ENCODE results near the gene SLC25A40. TPM values are rescaled to one million over a fixed set of nuclear protein-coding genes. Genes with fewer than 3 reads are reported as not detected.
"Not testable (repeated sequence)": the region's sequence is repeated elsewhere in the genome, so short reads cannot be mapped to it uniquely, and the experiment has no call there.

Gene SLC25A40
- total and polyA plus RNA-seq, 4 donors, result 13.5 to 46.4 (median 30.0) TPM

DNA sequence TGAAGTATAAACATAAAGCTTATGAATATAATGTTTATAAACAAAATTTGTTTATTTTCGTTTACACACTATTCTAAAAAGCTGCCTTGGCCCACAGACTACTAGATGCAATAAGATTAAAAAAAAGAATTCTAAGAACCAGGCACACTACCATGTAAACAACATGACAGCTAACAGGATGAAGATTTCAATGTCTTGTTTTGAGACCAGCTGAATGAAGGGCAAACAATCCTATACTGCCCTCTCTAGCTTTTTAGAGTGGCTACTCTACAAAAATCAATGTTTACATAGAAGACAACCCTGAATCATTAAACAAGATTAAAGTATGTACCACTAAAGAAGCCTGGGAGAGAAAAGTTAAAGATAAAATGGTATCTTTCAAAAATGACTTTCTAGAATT is 38.6 kb downstream of the SLC25A40 start:
- Histone ChIP-seq H3K9me3 (ENCODE audit: control insufficient read depth, insufficient read depth, low read length) (no peaks in the 10 kb centered on the region), H3K4me3 (ENCODE audit: low read depth, low read length) (no peak overlapping the region), H3K4me1 (ENCODE audit: control insufficient read depth, insufficient read depth, low read length) (no peaks in the 10 kb centered on the region), H3K27ac (ENCODE audit: low read depth, low read length) (no peak overlapping the region), H3K36me3 (ENCODE audit: control insufficient read depth, insufficient read depth, low read length) (no peaks in the 10 kb centered on the region), H3K27me3 (ENCODE audit: control insufficient read depth, insufficient read depth, low read length) (no peaks in the 10 kb centered on the region)
- WGBS (ENCODE audit: insufficient coverage), result no CpG with 5 or more reads among the region's 1 CpG
- no peak for DNase-seq (ENCODE audit: low read depth in 4 of 6, low spot score in 6 of 6)

DNA sequence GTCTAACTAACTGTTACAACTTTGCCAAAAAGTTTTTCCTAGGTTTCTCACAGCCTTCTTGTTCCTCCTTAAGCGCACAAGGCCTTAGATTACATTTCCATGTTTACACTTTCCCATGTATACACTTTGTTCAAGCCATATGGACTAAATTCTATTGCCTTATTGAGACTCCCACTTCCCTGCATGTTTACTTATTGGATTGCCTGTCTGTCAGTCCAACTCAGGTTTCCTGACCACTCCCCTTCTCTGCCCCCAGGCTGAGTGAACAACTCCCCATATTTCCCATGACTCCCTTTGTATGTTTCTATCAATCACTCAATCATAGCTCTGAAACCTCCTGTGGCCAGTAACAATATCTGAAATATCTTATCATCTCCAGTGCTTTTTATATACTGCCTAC is 43.0 kb downstream of the SLC25A40 start:
- 86% methylated on average over 1 of the region's 1 CpG for WGBS (ENCODE audit: insufficient coverage)
- no peaks in the 10 kb centered on the region for H3K4me1 ChIP-seq (ENCODE audit: control insufficient read depth, insufficient read depth, low read length)

DNA sequence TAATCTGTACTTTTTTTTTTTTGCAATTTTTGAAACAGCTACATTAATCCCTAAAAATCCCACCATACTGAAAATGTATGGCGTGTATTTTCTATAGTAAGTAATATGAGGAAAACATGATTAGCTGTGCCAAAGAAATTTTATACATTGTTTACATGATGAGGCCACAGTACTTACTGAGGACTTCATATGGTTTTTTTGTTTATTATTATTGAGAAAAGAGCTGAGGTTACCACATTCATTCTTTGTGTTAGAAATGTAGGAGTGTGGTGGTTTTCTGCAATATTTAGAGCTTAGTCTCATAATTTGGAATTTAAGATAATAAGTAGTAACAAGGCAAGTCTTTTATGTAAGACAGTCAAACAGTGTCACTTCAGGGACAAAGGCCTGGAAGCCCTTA is 45.1 kb downstream of the SLC25A40 start:
- Histone ChIP-seq H3K27ac (ENCODE audit: low read depth, low read length) (no peak overlapping the region), H3K9me3 (ENCODE audit: control insufficient read depth, insufficient read depth, low read length) (no peaks in the 10 kb centered on the region), H3K4me3 (ENCODE audit: low read depth, low read length) (no peak overlapping the region), H3K27me3 (ENCODE audit: control insufficient read depth, insufficient read depth, low read length) (no peaks in the 10 kb centered on the region), H3K4me1 (ENCODE audit: control insufficient read depth, insufficient read depth, low read length) (no peaks in the 10 kb centered on the region), H3K36me3 (ENCODE audit: control insufficient read depth, insufficient read depth, low read length) (no peaks in the 10 kb centered on the region)
- no CpG with 5 or more reads among the region's 1 CpG for WGBS (ENCODE audit: insufficient coverage)
- no peak for DNase-seq (ENCODE audit: low read depth in 4 of 6, low spot score in 6 of 6)

More for the DNA sequence above, 43.0 kb downstream of the SLC25A40 start:
- Histone ChIP-seq H3K36me3 (ENCODE audit: control insufficient read depth, insufficient read depth, low read length) (no peaks in the 10 kb centered on the region), H3K27me3 (ENCODE audit: control insufficient read depth, insufficient read depth, low read length) (no peaks in the 10 kb centered on the region), H3K4me3 (ENCODE audit: low read depth, low read length) (no peak overlapping the region), H3K27ac (ENCODE audit: low read depth, low read length) (no peak overlapping the region), H3K9me3 (ENCODE audit: control insufficient read depth, insufficient read depth, low read length) (no peaks in the 10 kb centered on the region)
- no peak for DNase-seq (ENCODE audit: low read depth in 4 of 6, low spot score in 6 of 6)

DNA sequence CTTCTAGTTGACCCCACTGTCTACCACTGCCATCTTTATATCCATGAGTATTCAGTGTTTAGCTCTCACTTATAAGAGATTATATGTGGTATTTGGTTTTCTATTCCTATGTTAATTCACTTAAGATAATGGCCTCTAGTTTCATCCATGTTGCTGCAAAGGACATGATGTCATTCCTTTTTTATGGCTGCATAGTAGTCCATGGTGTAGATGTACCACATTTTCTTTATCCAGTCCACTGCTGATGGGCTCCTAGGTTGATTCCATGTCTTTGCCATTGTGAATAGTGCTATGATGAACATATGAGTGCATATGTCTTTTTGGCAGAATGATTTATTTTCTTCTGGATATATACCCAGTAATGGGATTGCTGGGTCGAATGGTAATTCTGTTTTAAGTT is 47.8 kb downstream of the SLC25A40 start:
- H3K27me3 ChIP-seq (ENCODE audit: control insufficient read depth, insufficient read depth, low read length); H3K4me1 ChIP-seq (ENCODE audit: control insufficient read depth, insufficient read depth, low read length); DNase-seq (ENCODE audit: low read depth in 4 of 6, low spot score in 6 of 6); H3K4me3 ChIP-seq (ENCODE audit: low read depth, low read length); H3K27ac ChIP-seq (ENCODE audit: low read depth, low read length); H3K36me3 ChIP-seq (ENCODE audit: control insufficient read depth, insufficient read depth, low read length); H3K9me3 ChIP-seq (ENCODE audit: control insufficient read depth, insufficient read depth, low read length): not testable (repeated sequence)
- WGBS (ENCODE audit: insufficient coverage), result no CpG with 5 or more reads among the region's 1 CpG

GRCh38 chr7:87825369-87825768 is 50.8 kb downstream of the SLC25A40 start:
- H3K36me3 ChIP-seq (ENCODE audit: control insufficient read depth, insufficient read depth, low read length); DNase-seq (ENCODE audit: low read depth in 4 of 6, low spot score in 6 of 6); H3K27ac ChIP-seq (ENCODE audit: low read depth, low read length); H3K4me3 ChIP-seq (ENCODE audit: low read depth, low read length); H3K4me1 ChIP-seq (ENCODE audit: control insufficient read depth, insufficient read depth, low read length); H3K27me3 ChIP-seq (ENCODE audit: control insufficient read depth, insufficient read depth, low read length); H3K9me3 ChIP-seq (ENCODE audit: control insufficient read depth, insufficient read depth, low read length): not testable (repeated sequence)
- WGBS (ENCODE audit: insufficient coverage), result 100% methylated on average over 2 of the region's 2 CpGs

GRCh38 chr7:87822056-87822455 is 54.1 kb downstream of the SLC25A40 start:
- not testable (repeated sequence) for H3K4me1 ChIP-seq (ENCODE audit: control insufficient read depth, insufficient read depth, low read length); H3K27me3 ChIP-seq (ENCODE audit: control insufficient read depth, insufficient read depth, low read length); H3K36me3 ChIP-seq (ENCODE audit: control insufficient read depth, insufficient read depth, low read length); H3K27ac ChIP-seq (ENCODE audit: low read depth, low read length); H3K4me3 ChIP-seq (ENCODE audit: low read depth, low read length); H3K9me3 ChIP-seq (ENCODE audit: control insufficient read depth, insufficient read depth, low read length); DNase-seq (ENCODE audit: low read depth in 4 of 6, low spot score in 6 of 6)
- no CpG with 5 or more reads among the region's 4 CpGs for WGBS (ENCODE audit: insufficient coverage)

- H3K4me1 ChIP-seq (ENCODE audit: control insufficient read depth, insufficient read depth, low read length), result no peaks in the 10 kb centered on the region
- H3K4me3 ChIP-seq (ENCODE audit: low read depth, low read length), result no peak overlapping the region
- no peak overlapping the region for H3K27ac ChIP-seq (ENCODE audit: low read depth, low read length)
- no peaks in the 10 kb centered on the region for H3K9me3 ChIP-seq (ENCODE audit: control insufficient read depth, insufficient read depth, low read length)
- DNase-seq (ENCODE audit: low read depth in 4 of 6, low spot score in 6 of 6), result no peak
- no peaks in the 10 kb centered on the region for H3K36me3 ChIP-seq (ENCODE audit: control insufficient read depth, insufficient read depth, low read length)
- H3K27me3 ChIP-seq (ENCODE audit: control insufficient read depth, insufficient read depth, low read length), result no peaks in the 10 kb centered on the region
Observed at GRCh38 chr7:87818336-87818735, 57.8 kb downstream of the SLC25A40 start.

DNA sequence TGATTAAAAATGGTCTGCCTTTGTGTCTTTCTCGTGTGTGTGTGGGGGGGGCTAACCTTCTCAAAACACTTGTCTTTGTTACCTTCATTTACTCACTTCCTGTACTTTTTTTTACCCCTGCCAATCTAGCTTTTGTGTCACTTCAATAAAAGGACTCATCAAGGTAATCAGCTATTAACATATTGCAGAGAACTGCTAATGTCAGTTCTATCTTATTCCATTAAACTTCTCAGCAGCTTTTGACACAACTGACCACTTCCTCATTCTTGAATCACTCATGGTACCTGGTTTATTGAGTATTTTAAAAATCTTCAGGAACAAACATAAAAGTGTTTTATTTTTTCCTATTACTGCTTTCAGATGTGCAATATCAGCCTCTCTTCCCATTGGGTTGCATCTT is 59.8 kb downstream of the SLC25A40 start:
- no peak for DNase-seq (ENCODE audit: low read depth in 4 of 6, low spot score in 6 of 6)
- Histone ChIP-seq H3K36me3 (ENCODE audit: control insufficient read depth, insufficient read depth, low read length) (no peaks in the 10 kb centered on the region), H3K9me3 (ENCODE audit: control insufficient read depth, insufficient read depth, low read length) (no peaks in the 10 kb centered on the region), H3K27me3 (ENCODE audit: control insufficient read depth, insufficient read depth, low read length) (no peaks in the 10 kb centered on the region), H3K4me3 (ENCODE audit: low read depth, low read length) (no peak overlapping the region), H3K27ac (ENCODE audit: low read depth, low read length) (no peak overlapping the region), H3K4me1 (ENCODE audit: control insufficient read depth, insufficient read depth, low read length) (no peaks in the 10 kb centered on the region)
- no CpG with 5 or more reads among the region's 1 CpG for WGBS (ENCODE audit: insufficient coverage)

GRCh38 chr7:87810726-87811125 is 65.4 kb downstream of the SLC25A40 start:
- H3K27me3 ChIP-seq (ENCODE audit: control insufficient read depth, insufficient read depth, low read length), result no peaks in the 10 kb centered on the region
- DNase-seq (ENCODE audit: low read depth in 4 of 6, low spot score in 6 of 6), result no peak
- H3K4me1 ChIP-seq (ENCODE audit: control insufficient read depth, insufficient read depth, low read length), result no peaks in the 10 kb centered on the region
- H3K9me3 ChIP-seq (ENCODE audit: control insufficient read depth, insufficient read depth, low read length), result no peaks in the 10 kb centered on the region
- no peak overlapping the region for H3K27ac ChIP-seq (ENCODE audit: low read depth, low read length)
- no CpG with 5 or more reads among the region's 2 CpGs for WGBS (ENCODE audit: insufficient coverage)
- H3K4me3 ChIP-seq (ENCODE audit: low read depth, low read length), result no peak overlapping the region
- no peaks in the 10 kb centered on the region for H3K36me3 ChIP-seq (ENCODE audit: control insufficient read depth, insufficient read depth, low read length)

DNA sequence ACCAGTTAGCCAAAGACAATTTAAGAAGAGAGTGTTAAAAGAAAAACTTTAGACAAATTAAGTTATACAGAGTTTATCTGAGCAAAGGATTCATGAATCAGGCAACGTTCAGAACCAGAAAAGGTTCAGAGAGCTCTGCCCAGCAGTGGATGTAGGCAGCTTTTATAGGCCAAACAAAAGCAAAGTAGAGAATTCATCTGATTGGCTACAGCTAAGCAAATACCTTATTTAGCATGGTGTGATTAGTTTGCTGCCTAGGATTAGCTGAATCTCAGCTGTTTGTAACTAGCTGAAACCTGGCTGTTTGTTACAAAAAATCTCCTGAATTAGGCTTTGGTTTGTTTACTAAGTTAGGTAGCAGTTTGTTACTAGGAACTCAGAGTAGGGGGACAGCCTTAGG is 66.0 kb downstream of the SLC25A40 start:
- no peaks in the 10 kb centered on the region for H3K9me3 ChIP-seq (ENCODE audit: control insufficient read depth, insufficient read depth, low read length)
- no peak overlapping the region for H3K27ac ChIP-seq (ENCODE audit: low read depth, low read length)
- DNase-seq (ENCODE audit: low read depth in 4 of 6, low spot score in 6 of 6), result no peak
- H3K36me3 ChIP-seq (ENCODE audit: control insufficient read depth, insufficient read depth, low read length), result no peaks in the 10 kb centered on the region
- H3K27me3 ChIP-seq (ENCODE audit: control insufficient read depth, insufficient read depth, low read length), result no peaks in the 10 kb centered on the region
- no peak overlapping the region for H3K4me3 ChIP-seq (ENCODE audit: low read depth, low read length)
- no CpG with 5 or more reads among the region's 1 CpG for WGBS (ENCODE audit: insufficient coverage)
- H3K4me1 ChIP-seq (ENCODE audit: control insufficient read depth, insufficient read depth, low read length), result no peaks in the 10 kb centered on the region

DNA sequence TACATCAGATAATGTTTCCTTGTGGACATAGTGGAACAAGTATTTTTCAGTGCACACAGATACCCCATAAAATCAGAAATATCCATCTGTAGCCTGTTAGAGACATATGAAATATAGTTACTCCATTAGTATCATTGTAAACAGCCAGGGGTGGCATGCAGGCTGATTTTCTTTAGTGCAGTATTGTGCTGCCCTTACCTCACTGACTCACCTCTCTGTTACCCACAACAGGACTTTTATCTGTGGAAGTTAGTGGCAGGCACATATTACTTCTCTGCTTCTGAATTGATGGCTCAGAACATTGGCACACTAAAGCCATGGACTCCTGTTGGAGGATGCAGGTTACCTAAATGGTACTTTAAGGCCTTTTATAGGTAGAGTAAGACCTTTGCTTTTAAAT is 70.0 kb downstream of the SLC25A40 start:
- no peaks in the 10 kb centered on the region for H3K4me1 ChIP-seq (ENCODE audit: control insufficient read depth, insufficient read depth, low read length)
- H3K36me3 ChIP-seq (ENCODE audit: control insufficient read depth, insufficient read depth, low read length), result no peaks in the 10 kb centered on the region
- no peak overlapping the region for H3K4me3 ChIP-seq (ENCODE audit: low read depth, low read length)
- no peaks in the 10 kb centered on the region for H3K27me3 ChIP-seq (ENCODE audit: control insufficient read depth, insufficient read depth, low read length)
- no peak for DNase-seq (ENCODE audit: low read depth in 4 of 6, low spot score in 6 of 6)
- H3K27ac ChIP-seq (ENCODE audit: low read depth, low read length), result no peak overlapping the region
- H3K9me3 ChIP-seq (ENCODE audit: control insufficient read depth, insufficient read depth, low read length), result no peaks in the 10 kb centered on the region
